Stomach (tissue), 9 donors: ENCODE measurements around the gene NLRP11. TPM values are rescaled to one million over a fixed set of nuclear protein-coding genes. Genes with fewer than 3 reads are reported as not detected.

Experiments used
- DNase-seq, 2 donors: peaks; one replicate each; pipeline versions ENCODE4 v3.0.0 to v3.0.0-alpha.2; 2013 to 2019
- H3K27ac ChIP-seq, 5 donors: fragments of 200-600 bp in 4 of 5; sonication (generic) in 4 of 5; one replicate each; pipeline ENCODE4 v1.5.1; 2013 to 2019; ENCODE audit warnings: mild to moderate bottlenecking in 1 of 5, moderate library complexity in 1 of 5
- H3K27me3 ChIP-seq, 3 donors: fragments of 200-600 bp; sonication (generic); one replicate each; pipeline ENCODE4 v1.5.1; 2017 to 2019; ENCODE audit warnings: mixed run types in 1 of 3
- H3K36me3 ChIP-seq, 4 donors: fragments of 200-600 bp; sonication (generic); 1 replicate in 3 of 4; 2 replicates in 1 of 4; pipeline ENCODE4 v1.5.1; 2016 to 2019
- H3K4me1 ChIP-seq, 4 donors: fragments of 200-600 bp; sonication (generic); one replicate each; pipeline ENCODE4 v1.5.1; 2016 to 2019
- H3K4me3 ChIP-seq, 4 donors: fragments of 200-600 bp; sonication (generic) in 3 of 4; one replicate each; pipeline ENCODE4 v1.5.1; 2016 to 2019; ENCODE audit warnings: mild to moderate bottlenecking in 1 of 4
- H3K9me3 ChIP-seq, 4 donors: fragments of 200-600 bp; sonication (generic); one replicate each; pipeline ENCODE4 v1.5.1; 2016 to 2019
- EP300 ChIP-seq: sonication (generic); formaldehyde crosslinking; IDR thresholded peaks from one replicate; pipeline ENCODE4 v1.6.1; 2017; ENCODE audit warnings: antibody characterized with exemption
- POLR2A ChIP-seq, 4 donors: fragments of 450-650 bp; IDR thresholded peaks; one replicate each; pipeline ENCODE4 v1.6.1; 2016; ENCODE audit warnings: antibody characterized with exemption in 4 of 4, control low read depth in 2 of 4, mild to moderate bottlenecking in 1 of 4, moderate library complexity in 1 of 4
- POLR2AphosphoS5 ChIP-seq, 3 donors: sonication (generic); formaldehyde crosslinking; IDR thresholded peaks; one replicate each; pipeline ENCODE4 v1.6.1; 2016; ENCODE audit warnings: antibody characterized with exemption in 3 of 3
- WGBS, 5 donors: extraction: QIAGEN DNeasy Blood & Tissue Kit in 3 of 5; methylation state at CpG; one replicate each; pipeline versions ENCODE4 v1.1.5 to v1.1.7; 2013 to 2018; 5-methylcytosine and 5-hydroxymethylcytosine counted together
- intact Hi-C: fragments of 100-400 bp; cut with DNase I; formaldehyde crosslinking; loops from one replicate; pipeline ENCODE4 v1.15.1; 2023; ENCODE audit warnings: low total_unique reads
- polyA plus RNA-seq, 3 donors: library from polyadenylated mRNA; stranded (reverse); fragments of 200-250 nt; gene quantifications; one replicate each; pipeline ENCODE4 v1.2.3, GENCODE V29; 2013
- total RNA-seq, 5 donors: library from RNA; depleted of rRNA; stranded (reverse); fragments of >200 nt; gene quantifications; one replicate each; pipeline versions ENCODE4 v1.1.0 to v1.2.3, GENCODE V29; 2014 to 2016
- TF ChIP-seq, protein P1 (sequence below), 7 experiments: fragments of 450-650 bp in 4 of 7; fragments of 200-600 bp in 3 of 7; sonication (generic) in 3 of 7; IDR thresholded peaks; one replicate each; pipeline ENCODE4 v1.5.1; 2016 to 2019; ENCODE audit warnings: antibody characterized with exemption in 7 of 7, control low read depth in 2 of 7, mild to moderate bottlenecking in 1 of 7
- donor health status: healthy with polysubstance abuse.
- donor health status: Bipolar disorder and iron deficiency.
- donor health status: healthy.

The NLRP11 gene
- total and polyA plus RNA-seq, 8 donors = 0.03 to 0.12 TPM; not detected in 6

DNA sequence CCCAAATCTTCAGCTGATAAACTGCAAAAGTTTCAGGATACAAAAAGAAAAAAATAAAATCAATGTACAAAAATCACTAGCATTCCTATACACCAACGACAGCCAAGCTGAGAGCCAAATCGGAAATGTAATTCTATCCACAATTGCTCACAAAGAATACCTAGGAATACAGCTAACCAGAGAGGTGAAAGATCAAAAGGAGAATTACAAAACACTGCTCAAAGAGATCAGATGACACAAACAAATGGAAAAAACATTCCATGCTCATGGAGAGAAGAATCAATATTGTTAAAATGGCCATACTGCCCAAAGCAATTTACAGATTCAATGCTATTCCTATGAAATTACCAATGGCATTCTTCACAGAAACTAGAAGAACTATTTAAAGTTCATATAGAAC is 29.5 kb downstream of the NLRP11 start:
- no peak overlapping the region for H3K27ac ChIP-seq
- no peaks in the 10 kb centered on the region for H3K27me3 ChIP-seq
- H3K4me1 ChIP-seq = no peaks in the 10 kb centered on the region
- no peaks in the 10 kb centered on the region for H3K36me3 ChIP-seq
- DNase-seq = no peak
- TF ChIP-seq POLR2AphosphoS5 (IDR thresholded peaks at IDR 0.05) (no peak), POLR2A (IDR thresholded peaks at IDR 0.05) (no peak), EP300 (no peak)
- TF ChIP-seq, protein P1, sequence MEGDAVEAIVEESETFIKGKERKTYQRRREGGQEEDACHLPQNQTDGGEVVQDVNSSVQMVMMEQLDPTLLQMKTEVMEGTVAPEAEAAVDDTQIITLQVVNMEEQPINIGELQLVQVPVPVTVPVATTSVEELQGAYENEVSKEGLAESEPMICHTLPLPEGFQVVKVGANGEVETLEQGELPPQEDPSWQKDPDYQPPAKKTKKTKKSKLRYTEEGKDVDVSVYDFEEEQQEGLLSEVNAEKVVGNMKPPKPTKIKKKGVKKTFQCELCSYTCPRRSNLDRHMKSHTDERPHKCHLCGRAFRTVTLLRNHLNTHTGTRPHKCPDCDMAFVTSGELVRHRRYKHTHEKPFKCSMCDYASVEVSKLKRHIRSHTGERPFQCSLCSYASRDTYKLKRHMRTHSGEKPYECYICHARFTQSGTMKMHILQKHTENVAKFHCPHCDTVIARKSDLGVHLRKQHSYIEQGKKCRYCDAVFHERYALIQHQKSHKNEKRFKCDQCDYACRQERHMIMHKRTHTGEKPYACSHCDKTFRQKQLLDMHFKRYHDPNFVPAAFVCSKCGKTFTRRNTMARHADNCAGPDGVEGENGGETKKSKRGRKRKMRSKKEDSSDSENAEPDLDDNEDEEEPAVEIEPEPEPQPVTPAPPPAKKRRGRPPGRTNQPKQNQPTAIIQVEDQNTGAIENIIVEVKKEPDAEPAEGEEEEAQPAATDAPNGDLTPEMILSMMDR (IDR thresholded peaks at IDR 0.05) = no peak
- H3K9me3 ChIP-seq = peaks cover 0 to 8% (median 0%) of the 10 kb centered on the region in 4 donors
- H3K4me3 ChIP-seq = no peak overlapping the region
- intact Hi-C loops = no loop called here
- 77 to 87% (median 84%) methylated on average over 2 of the region's 2 CpGs for WGBS, 5 donors

DNA sequence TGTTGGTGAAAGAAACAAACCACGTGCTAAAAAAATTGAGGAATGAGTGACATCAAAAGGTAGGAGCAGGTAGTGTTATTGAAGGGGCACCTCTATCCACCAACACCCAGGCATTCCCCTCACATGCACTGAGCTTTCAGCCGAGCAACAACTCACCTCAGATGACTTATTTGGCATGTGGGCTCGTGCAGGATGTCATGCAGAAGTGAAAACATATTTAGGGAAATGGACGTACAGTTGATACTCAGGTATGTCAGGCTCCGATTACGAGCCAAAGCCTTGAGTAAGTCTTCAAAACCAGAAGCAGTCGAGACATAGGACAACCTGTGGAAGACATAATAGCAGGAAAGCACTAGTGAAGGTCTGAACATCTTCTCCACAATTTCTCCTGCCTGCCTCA is 30.4 kb downstream of the NLRP11 start:
- TF ChIP-seq POLR2A (IDR thresholded peaks at IDR 0.05) = no peak
- no peak for TF ChIP-seq EP300
- TF ChIP-seq, protein P1 (IDR thresholded peaks at IDR 0.05) = no peak
- TF ChIP-seq POLR2AphosphoS5 (IDR thresholded peaks at IDR 0.05) = no peak
- WGBS, 5 donors = 45 to 68% (median 62%) methylated on average over 7 of the region's 7 CpGs

DNA sequence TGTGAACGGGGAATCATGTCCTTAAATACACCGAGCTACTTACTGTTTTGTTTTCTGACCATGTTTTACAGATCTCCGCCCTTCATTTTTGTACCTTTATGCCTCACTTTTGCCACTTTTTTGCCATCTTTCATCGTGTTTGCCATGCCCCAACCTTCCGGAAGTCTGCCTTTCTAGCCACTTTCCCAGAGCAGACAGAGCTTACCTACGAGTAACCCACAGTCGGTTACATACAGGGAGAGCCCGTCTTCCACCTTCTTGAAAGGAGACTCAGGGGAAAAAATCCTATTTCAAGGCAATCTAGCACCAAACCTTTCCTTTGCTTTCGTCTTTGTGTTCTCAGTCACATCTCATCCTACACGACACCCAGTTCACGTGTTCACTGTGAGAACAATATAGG is 36.8 kb downstream of the NLRP11 start:
- intact Hi-C loops = no loop called here
- Histone ChIP-seq H3K27ac (no peak overlapping the region), H3K4me3 (no peak overlapping the region), H3K4me1 (no peaks in the 10 kb centered on the region), H3K9me3 (no peaks in the 10 kb centered on the region), H3K27me3 (peaks cover 0 to 4% (median 0%) of the 10 kb centered on the region in 3 donors), H3K36me3 (no peaks in the 10 kb centered on the region)
- TF ChIP-seq EP300 (no peak), POLR2AphosphoS5 (IDR thresholded peaks at IDR 0.05) (no peak), POLR2A (IDR thresholded peaks at IDR 0.05) (no peak)
- TF ChIP-seq, protein P1 (IDR thresholded peaks at IDR 0.05) = no peak
- DNase-seq = no peak
- WGBS, 5 donors = 91 to 95% (median 92%) methylated on average over 11 of the region's 11 CpGs

More for the DNA sequence above, 30.4 kb downstream of the NLRP11 start:
- Histone ChIP-seq H3K36me3 (no peaks in the 10 kb centered on the region), H3K9me3 (peaks cover 0 to 8% (median 0%) of the 10 kb centered on the region in 4 donors), H3K4me3 (no peak overlapping the region), H3K4me1 (no peaks in the 10 kb centered on the region), H3K27me3 (no peaks in the 10 kb centered on the region), H3K27ac (no peak overlapping the region)
- intact Hi-C loops = no loop called here
- no peak for DNase-seq

DNA sequence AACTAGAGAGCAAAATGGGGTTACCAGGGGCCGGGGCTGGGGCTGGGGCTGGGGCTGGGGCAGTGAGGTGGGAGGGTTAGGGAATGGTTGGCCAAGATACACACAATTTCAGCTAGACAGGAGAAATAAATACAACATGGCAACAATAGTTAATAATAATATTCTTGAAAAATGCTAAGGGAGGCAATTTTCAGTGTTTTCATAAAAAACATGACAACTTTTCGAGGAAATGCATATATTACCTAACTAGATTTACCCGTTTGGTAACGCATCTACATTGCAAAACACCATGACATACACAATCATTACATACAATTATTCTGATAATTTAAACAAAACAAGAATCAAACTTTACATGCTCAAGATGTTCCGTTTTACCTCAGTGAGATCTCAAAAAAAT is 50.7 kb downstream of the NLRP11 start:
- intact Hi-C loops = no loop called here
- Histone ChIP-seq H3K4me3 (no peak overlapping the region), H3K27me3 (peaks cover 0 to 9% (median 0%) of the 10 kb centered on the region in 3 donors), H3K4me1 (no peaks in the 10 kb centered on the region), H3K36me3 (no peaks in the 10 kb centered on the region), H3K27ac (no peak overlapping the region), H3K9me3 (no peaks in the 10 kb centered on the region)
- WGBS, 5 donors = 71 to 85% (median 80%) methylated on average over 5 of the region's 5 CpGs
- TF ChIP-seq POLR2AphosphoS5 (IDR thresholded peaks at IDR 0.05) (no peak), EP300 (no peak), POLR2A (IDR thresholded peaks at IDR 0.05) (no peak)
- TF ChIP-seq, protein P1 (IDR thresholded peaks at IDR 0.05) = no peak
- no peak for DNase-seq
